Right lobe of liver (tissue), 6 donors: ENCODE results near the gene KCNT2. TPM values are rescaled to one million over a fixed set of nuclear protein-coding genes. Genes with fewer than 3 reads are reported as not detected.

Experiments used
- ATAC-seq, 4 donors: fragments of 200-7000 bp; cut with Tn5 transposase; one replicate each; pipeline ENCODE4 v1.9.1; 2020; ENCODE audit warnings: mild to moderate bottlenecking in 4 of 4, moderate library complexity in 4 of 4
- DNase-seq, 3 donors: peaks; one replicate each; pipeline ENCODE4 v3.0.0-alpha.2; 2020
- H3K27ac ChIP-seq, 3 donors: fragments of 200-600 bp; one replicate each; pipeline ENCODE4 v1.8.0; 2022
- H3K27me3 ChIP-seq, 2 donors: fragments of 200-600 bp; one replicate each; pipeline ENCODE4 v1.8.0; 2022
- H3K36me3 ChIP-seq, 4 donors: fragments of 200-600 bp; sonication (generic) in 1 of 4; one replicate each; pipeline versions ENCODE4 v1.5.1 to v1.8.0; 2017 to 2022; ENCODE audit warnings: control low read depth in 1 of 4
- H3K4me1 ChIP-seq, 4 donors: fragments of 200-600 bp; sonication (generic) in 1 of 4; one replicate each; pipeline versions ENCODE4 v1.5.1 to v1.8.0; 2017 to 2022; ENCODE audit warnings: control low read depth in 1 of 4
- H3K4me3 ChIP-seq, 3 donors: fragments of 200-600 bp; one replicate each; pipeline ENCODE4 v1.8.0; 2022
- H3K9me3 ChIP-seq, 4 donors: fragments of 200-600 bp; sonication (generic) in 1 of 4; one replicate each; pipeline versions ENCODE4 v1.5.1 to v1.8.0; 2017 to 2022; ENCODE audit warnings: control low read depth in 1 of 4
- CTCF ChIP-seq, 4 donors: fragments of 200-600 bp in 3 of 4; fragments of 450-650 bp in 1 of 4; IDR thresholded peaks; one replicate each; pipeline versions ENCODE4 v1.5.1 to v1.8.0; 2016 to 2022; ENCODE audit warnings: antibody characterized with exemption in 4 of 4, mild to moderate bottlenecking in 2 of 4
- POLR2A ChIP-seq: fragments of 450-650 bp; IDR thresholded peaks from one replicate; pipeline ENCODE4 v1.6.1; 2017; ENCODE audit warnings: antibody characterized with exemption, mild to moderate bottlenecking
- WGBS: methylation state at CpG from one replicate; pipeline ENCODE4 v1.1.6; 2018; ENCODE audit warnings: low coverage, low lambda C conversion rate; ENCODE audit not compliant: insufficient coverage; ENCODE audit errors: missing lambda C conversion rate; 5-methylcytosine and 5-hydroxymethylcytosine counted together
- intact Hi-C, 2 donors: fragments of 100-400 bp; cut with DNase I; formaldehyde crosslinking; loops; one replicate each; pipeline versions ENCODE4 v1.11.2 to v1.14.1; 2022
- microRNA-seq, 2 donors: library from miRNA; unstranded; fragments of <30 nt; microRNA quantifications; one replicate each; pipeline ENCODE4, GENCODE V29; 2019 to 2020
- small RNA-seq, 2 experiments: library from RNA; depleted of rRNA; stranded (forward); fragments of <200 nt; gene quantifications; one replicate each; pipeline ENCODE3, GENCODE V24; 2016
- total RNA-seq, 6 experiments: library from RNA; depleted of rRNA in 2 of 6; stranded (reverse); fragments of >200 nt in 2 of 6; fragmentation: NEBNext Ultra II Directional in 3 of 6; extraction: Animal tissue kit (Norgen Biotek cat#: 25700) in 3 of 6; gene quantifications; one replicate each; pipeline versions ENCODE4 v1.1.0 to v1.2.4, GENCODE V29; 2016 to 2023
- donor health status: DM: no; HTN: yes; CAD: no.
- donor health status: DM: no; HTN: no; CAD: no.
- donor health status: DM: no; HTN: no; CAD: no.
- donor health status: DM: no; HTN: yes; CAD: no.
- donor health status: DM: no; HTN: yes; CAD: no.

KCNT2 gene
- total RNA-seq, 6 experiments from 2014 or later: 5.3 to 8.4 (median 7.5) TPM

GRCh38 chr1:196178083-196178635, 430.1 kb downstream of the KCNT2 start:
- WGBS: 59% methylated on average over 3 of the region's 3 CpGs
- H3K27me3 ChIP-seq: no peaks in the 10 kb centered on the region
- no peak for DNase-seq
- H3K27ac ChIP-seq: no peak overlapping the region
- no peak overlapping the region for H3K4me3 ChIP-seq
- H3K4me1 ChIP-seq: no peaks in the 10 kb centered on the region
- no peaks in the 10 kb centered on the region for H3K9me3 ChIP-seq
- H3K36me3 ChIP-seq: no peaks in the 10 kb centered on the region
- no peak for ATAC-seq
- TF ChIP-seq POLR2A (no peak), CTCF (IDR thresholded peaks at IDR 0.05) (no peak)
- intact Hi-C loops: no loop called here

Small RNA genes within 50 kb of the gene (microRNA-seq; reads per million reads assigned to microRNA genes)
- gene MIR4735: 0.58 to 0.64 reads per million in 2 donors

Small RNA genes within 50 kb of the gene (small RNA-seq; reads per million reads assigned to genes)
- gene MIR4735: 0 reads per million in 2 experiments

Other genes with a start within 250 kb of the KCNT2 start
- gene CFH, start 43.6 kb upstream of the KCNT2 start, total RNA-seq: 1,000 to 10,000 TPM in 3 of 6 experiments, 100 to 1,000 TPM in 3; 663 to 1,371 (median 1,032) TPM
- 100 to 1,000 TPM; 105 to 479 (median 372) TPM for gene CFHR3, start 166.4 kb upstream of the KCNT2 start, total RNA-seq
- gene CFHR1, start 211.3 kb upstream of the KCNT2 start, total RNA-seq: 1,000 to 10,000 TPM in 2 of 6 experiments, 100 to 1,000 TPM in 4; 490 to 1,248 (median 629) TPM